Panc1 (cell line): ENCODE results near the gene SLC5A8. TPM values are rescaled to one million over a fixed set of nuclear protein-coding genes. Genes with fewer than 3 reads are reported as not detected.

Experiments
- ATAC-seq: fragments of 200-7000 bp; cut with Tn5 transposase; 2 replicates; pipeline ENCODE4 v1.9.1; 2020; ENCODE audit warnings: mild to moderate bottlenecking, moderate library complexity
- Bru-seq: library from RNA; stranded (reverse); fragments of 400-500 nt; gene quantifications from one replicate; lab custom pipeline; 2021; lab: Mats Ljungman, UMichigan
- BruChase-seq, 2 experiments: library from RNA; stranded (reverse); fragments of 400-500 nt; gene quantifications; one replicate each; lab custom pipeline; 2021; lab: Mats Ljungman, UMichigan
- BruUV-seq: library from RNA; stranded (reverse); fragments of 400-500 nt; replicated peaks from 2 replicates; lab custom pipeline; 2021; lab: Mats Ljungman, UMichigan
- CTCF ChIA-PET: fragments of 300-600 bp; sonication (Branson Sonifier 250); formaldehyde crosslinking; loops from one replicate; lab custom pipeline; 2022; ENCODE audit warnings: antibody characterized with exemption; lab: Charles Lee
- POLR2A ChIA-PET: fragments of 300-600 bp; sonication (Branson Sonifier 250); formaldehyde crosslinking; loops from one replicate; lab custom pipeline; 2022; ENCODE audit warnings: antibody characterized with exemption; lab: Charles Lee
- DNase-seq: peaks from one replicate; pipeline ENCODE4 v3.0.0-alpha.2; 2010; ENCODE audit warnings: low read depth, low spot score
- H3K27ac ChIP-seq: 2 replicates; pipeline ENCODE4 v1.5.1; 2011; ENCODE audit warnings: mild to moderate bottlenecking, low read length, inconsistent platforms
- H3K27me3 ChIP-seq: fragments of 200-500 bp; sonication (Bioruptor generic); 2 replicates; pipeline ENCODE4 v1.6.0; 2014; ENCODE audit warnings: low read length, inconsistent platforms; ENCODE audit not compliant: control insufficient read depth, insufficient read depth
- H3K36me3 ChIP-seq: fragments of 200-500 bp; sonication (Bioruptor generic); 2 replicates; pipeline ENCODE4 v1.5.1; 2014; ENCODE audit warnings: inconsistent platforms, mild to moderate bottlenecking, low read length, moderate library complexity; ENCODE audit not compliant: control insufficient read depth, insufficient read depth
- H3K4me1 ChIP-seq: 2 replicates; pipeline ENCODE4 v1.5.1; 2011; ENCODE audit warnings: inconsistent platforms, mild to moderate bottlenecking, low read length, moderate library complexity; ENCODE audit not compliant: control insufficient read depth, insufficient read depth
- H3K4me3 ChIP-seq, 2 experiments: 2 replicates each; pipeline ENCODE4 v1.5.1; 2011 to 2012; ENCODE audit warnings: low read depth in 2 of 2, low read length in 2 of 2, mild to moderate bottlenecking in 2 of 2, inconsistent platforms in 1 of 2, moderate library complexity in 1 of 2
- H3K9me3 ChIP-seq: fragments of 200-500 bp; sonication (Bioruptor generic); 2 replicates; pipeline ENCODE4 v1.5.1; 2014; ENCODE audit warnings: low read depth, mild to moderate bottlenecking, inconsistent platforms, low read length, moderate library complexity; ENCODE audit not compliant: control insufficient read depth, insufficient read depth
- CTCF ChIP-seq: fragments of 450-650 bp; IDR thresholded peaks from 2 replicates; pipeline ENCODE4 v1.5.1; 2017; ENCODE audit warnings: mild to moderate bottlenecking
- POLR2AphosphoS5 ChIP-seq: IDR thresholded peaks from 2 replicates; pipeline ENCODE4 v1.6.1; 2012; ENCODE audit warnings: mild to moderate bottlenecking, low read depth, low read length, moderate library complexity
- REST ChIP-seq, 2 experiments: IDR thresholded peaks; 2 replicates each; pipeline ENCODE4 v1.6.1; 2011 to 2012; ENCODE audit warnings: low read depth in 2 of 2, control low read depth in 1 of 2, low read length in 1 of 2, mild to moderate bottlenecking in 1 of 2, moderate library complexity in 1 of 2; ENCODE audit not compliant: insufficient read depth in 1 of 2
- SIN3A ChIP-seq: IDR thresholded peaks from 2 replicates; pipeline ENCODE4 v1.6.1; 2012; ENCODE audit warnings: low read depth, mild to moderate bottlenecking, low read length, moderate library complexity, borderline replicate concordance; ENCODE audit not compliant: insufficient read depth
- TCF7L2 ChIP-seq: IDR thresholded peaks from 2 replicates; pipeline ENCODE4 v1.6.1; 2011; ENCODE audit warnings: mild to moderate bottlenecking, low read depth, low read length, inconsistent platforms
- in situ Hi-C: cut with HindIII; loops from 2 replicates; pipeline ENCODE4 v1.10.0; 2016; ENCODE audit warnings: low sequenced_read_pairs, low pct_unique_long_range_greater_than_20kb
- intact Hi-C: fragments of 100-400 bp; cut with micrococcal nuclease; formaldehyde crosslinking; loops from one replicate; pipeline ENCODE4 v1.10.0; 2022; ENCODE audit not compliant: unreplicated experiment
- long read RNA-seq: library from polyadenylated mRNA; unstranded; transcript quantifications from one replicate; pipeline ENCODE4 v2.0.0, GENCODE V29; 2021; ENCODE audit not compliant: unreplicated experiment
- polyA plus RNA-seq: library from polyadenylated mRNA; unstranded; fragments of >200 nt; gene quantifications from one replicate; pipeline ENCODE4 v1.2.1, GENCODE V29; 2012; ENCODE audit warnings: missing spikeins; ENCODE audit not compliant: insufficient read length
- total RNA-seq: library from RNA; stranded (reverse); gene quantifications from one replicate; pipeline ENCODE4 v1.2.1, GENCODE V29; 2021; ENCODE audit not compliant: unreplicated experiment

The SLC5A8 gene
- total RNA-seq (not detected), Bru-seq, nascent RNA (not detected), BruChase-seq, experiment 1, labeled RNA remaining after a 2-hour chase (percentile 5 among the genes with signal in this experiment), BruChase-seq, experiment 2, labeled RNA remaining after a 6-hour chase (not detected)
- polyA plus RNA-seq, result not detected
- long read RNA-seq, result 0 reads

GRCh38 chr12:101209319-101210302 lies at the start of gene SLC5A8:
SLC5A8 (minus strand) TSS chr12:101210238; CDS start chr12:101209848, 390 bp downstream.
- Histone ChIP-seq H3K4me1 (no peaks in the 10 kb centered on the region), H3K36me3 (no peaks in the 10 kb centered on the region), H3K9me3 (no peaks in the 10 kb centered on the region), H3K27ac (no peak within 1 kb of the TSS), H3K4me3 (no peak within 1 kb of the TSS), H3K27me3 (peaks cover 10% of the 10 kb centered on the region)
- ATAC-seq (no peak), DNase-seq (no peak)
- ChIA-PET CTCF (no interaction called here), POLR2A (no interaction called here)
- BruUV-seq, result no TSS peak
- no peak for TF ChIP-seq SIN3A
- TF ChIP-seq POLR2AphosphoS5, result no peak
- no peak for TF ChIP-seq REST (IDR thresholded peaks at IDR 0.05; ENCODE audit: insufficient read depth in 1 of 2, low read depth in 2 of 2, low read length in 1 of 2)
- no peak for TF ChIP-seq TCF7L2
- no peak for TF ChIP-seq CTCF
- in situ Hi-C loops, result no loop called here
- intact Hi-C loops, result no loop called here

- DNase-seq (no peak), ATAC-seq (no peak)
- no peaks in the 10 kb centered on the region for H3K36me3 ChIP-seq
- in situ Hi-C loops, result no loop called here
- TF ChIP-seq CTCF (no peak), TCF7L2 (no peak), REST (IDR thresholded peaks at IDR 0.05; ENCODE audit: insufficient read depth in 1 of 2, low read depth in 2 of 2, low read length in 1 of 2) (no peak), POLR2AphosphoS5 (no peak), SIN3A (no peak)
- H3K27me3 ChIP-seq, result no peaks in the 10 kb centered on the region
- intact Hi-C loops, result no loop called here
- H3K4me3 ChIP-seq, result no peak overlapping the region
- no TSS peak for BruUV-seq
- H3K4me1 ChIP-seq, result no peaks in the 10 kb centered on the region
- no peaks in the 10 kb centered on the region for H3K9me3 ChIP-seq
- ChIA-PET CTCF (no interaction called here), POLR2A (no interaction called here)
- no peak overlapping the region for H3K27ac ChIP-seq
Measured at GRCh38 chr12:101257357-101257756, 47.3 kb upstream of the SLC5A8 start.
